Sigmoid colon (tissue), 7 donors: ENCODE measurements around the gene HLF. TPM values are rescaled to one million over a fixed set of nuclear protein-coding genes. Genes with fewer than 3 reads are reported as not detected.
A peak's percentile ranks its signal among the peaks of the same experiment; 100 is the strongest.

ENCODE experiments used
- DNase-seq: peaks from one replicate; pipeline ENCODE4 v3.0.0-alpha.2; 2019
- H3K27ac ChIP-seq, 4 donors: fragments of 200-600 bp; sonication (generic); one replicate each; pipeline ENCODE4 v1.5.1; 2016 to 2019; ENCODE audit warnings: mild to moderate bottlenecking in 1 of 4
- H3K27me3 ChIP-seq, 3 donors: fragments of 200-600 bp; sonication (generic); one replicate each; pipeline ENCODE4 v1.5.1; 2019; ENCODE audit warnings: mild to moderate bottlenecking in 1 of 3
- H3K36me3 ChIP-seq, 4 donors: fragments of 200-600 bp; sonication (generic); one replicate each; pipeline ENCODE4 v1.5.1; 2016 to 2019
- H3K4me1 ChIP-seq, 4 donors: fragments of 200-600 bp; sonication (generic); one replicate each; pipeline ENCODE4 v1.5.1; 2017 to 2019
- H3K4me3 ChIP-seq, 4 donors: fragments of 200-600 bp; sonication (generic); one replicate each; pipeline ENCODE4 v1.5.1; 2017 to 2019; ENCODE audit warnings: mild to moderate bottlenecking in 2 of 4, moderate library complexity in 1 of 4
- H3K9me3 ChIP-seq, 4 donors: fragments of 200-600 bp in 3 of 4; sonication (generic) in 3 of 4; one replicate each; pipeline versions ENCODE4 v1.5.1 to v1.6.1; 2013 to 2019
- EP300 ChIP-seq, 4 donors: sonication (generic); formaldehyde crosslinking; IDR thresholded peaks; one replicate each; pipeline ENCODE4 v1.6.1; 2017; ENCODE audit warnings: antibody characterized with exemption in 4 of 4
- POLR2A ChIP-seq, 2 donors: fragments of 450-650 bp; IDR thresholded peaks; one replicate each; pipeline ENCODE4 v1.6.1; 2016; ENCODE audit warnings: antibody characterized with exemption in 2 of 2, mild to moderate bottlenecking in 2 of 2, moderate library complexity in 2 of 2
- POLR2AphosphoS5 ChIP-seq, 4 donors: sonication (generic); formaldehyde crosslinking; IDR thresholded peaks; one replicate each; pipeline ENCODE4 v1.6.1; 2017; ENCODE audit warnings: antibody characterized with exemption in 4 of 4
- WGBS, 2 donors: extraction: QIAGEN DNeasy Blood & Tissue Kit; methylation state at CpG; one replicate each; pipeline ENCODE4 v1.1.7; 2013; 5-methylcytosine and 5-hydroxymethylcytosine counted together
- intact Hi-C: fragments of 100-400 bp; cut with DNase I; formaldehyde crosslinking; loops from one replicate; pipeline ENCODE4 v1.15.1; 2023
- polyA plus RNA-seq, 3 donors: library from polyadenylated mRNA; stranded (reverse); fragments of 200-250 nt; gene quantifications; one replicate each; pipeline ENCODE4 v1.2.3, GENCODE V29; 2013
- total RNA-seq, 4 donors: library from RNA; depleted of rRNA; stranded (reverse); fragments of >200 nt; gene quantifications; one replicate each; pipeline ENCODE4 v1.1.0, GENCODE V29; 2016
- TF ChIP-seq, protein P1 (sequence below), 4 experiments: fragments of 450-650 bp in 3 of 4; fragments of 200-600 bp in 1 of 4; IDR thresholded peaks; one replicate each; pipeline ENCODE4 v1.5.1; 2016 to 2019; ENCODE audit warnings: antibody characterized with exemption in 4 of 4, mild to moderate bottlenecking in 3 of 4, moderate library complexity in 2 of 4
- donor health status: healthy with polysubstance abuse.
- donor health status: Bipolar disorder and iron deficiency.
- donor health status: healthy.

The HLF gene
- total and polyA plus RNA-seq, 7 donors = 0.92 to 54.0 (median 41.7) TPM

DNA sequence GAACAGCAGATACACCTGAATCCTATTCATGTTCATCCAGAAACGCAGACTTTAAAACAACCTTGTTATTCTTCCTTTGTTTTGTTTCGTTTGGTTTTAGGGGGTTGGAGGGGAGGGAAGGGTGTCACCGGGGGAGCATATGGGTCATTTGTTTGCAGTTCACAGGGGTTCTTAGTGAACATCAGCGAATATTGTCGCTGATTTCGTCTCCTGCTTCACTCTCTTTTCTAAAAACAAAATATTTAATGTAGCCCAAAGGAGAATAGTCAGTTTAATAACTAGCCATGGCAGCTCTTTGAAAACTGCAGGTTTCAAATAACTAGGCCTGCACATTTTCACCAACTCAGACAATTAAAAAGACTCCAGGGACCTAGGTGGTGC lies 37.6 kb downstream of the HLF start:
- Histone ChIP-seq H3K27me3 (no peaks in the 10 kb centered on the region), H3K36me3 (peaks cover 0 to 7% (median 2%) of the 10 kb centered on the region in 4 donors), H3K9me3 (no peaks in the 10 kb centered on the region), H3K27ac (peak overlapping the region; percentile 21 to 48 (median 44)), H3K4me1 (peaks cover 0 to 51% (median 25%) of the 10 kb centered on the region in 4 donors), H3K4me3 (no peak overlapping the region)
- intact Hi-C loops = no loop called here
- DNase-seq = no peak
- TF ChIP-seq POLR2AphosphoS5 (IDR thresholded peaks at IDR 0.05) (no peak), EP300 (IDR thresholded peaks at IDR 0.05) (no peak), POLR2A (IDR thresholded peaks at IDR 0.05) (no peak)
- TF ChIP-seq, protein P1, sequence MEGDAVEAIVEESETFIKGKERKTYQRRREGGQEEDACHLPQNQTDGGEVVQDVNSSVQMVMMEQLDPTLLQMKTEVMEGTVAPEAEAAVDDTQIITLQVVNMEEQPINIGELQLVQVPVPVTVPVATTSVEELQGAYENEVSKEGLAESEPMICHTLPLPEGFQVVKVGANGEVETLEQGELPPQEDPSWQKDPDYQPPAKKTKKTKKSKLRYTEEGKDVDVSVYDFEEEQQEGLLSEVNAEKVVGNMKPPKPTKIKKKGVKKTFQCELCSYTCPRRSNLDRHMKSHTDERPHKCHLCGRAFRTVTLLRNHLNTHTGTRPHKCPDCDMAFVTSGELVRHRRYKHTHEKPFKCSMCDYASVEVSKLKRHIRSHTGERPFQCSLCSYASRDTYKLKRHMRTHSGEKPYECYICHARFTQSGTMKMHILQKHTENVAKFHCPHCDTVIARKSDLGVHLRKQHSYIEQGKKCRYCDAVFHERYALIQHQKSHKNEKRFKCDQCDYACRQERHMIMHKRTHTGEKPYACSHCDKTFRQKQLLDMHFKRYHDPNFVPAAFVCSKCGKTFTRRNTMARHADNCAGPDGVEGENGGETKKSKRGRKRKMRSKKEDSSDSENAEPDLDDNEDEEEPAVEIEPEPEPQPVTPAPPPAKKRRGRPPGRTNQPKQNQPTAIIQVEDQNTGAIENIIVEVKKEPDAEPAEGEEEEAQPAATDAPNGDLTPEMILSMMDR (IDR thresholded peaks at IDR 0.05) = no peak
- WGBS, 2 donors = 53 to 73% methylated on average over 6 of the region's 6 CpGs

DNA sequence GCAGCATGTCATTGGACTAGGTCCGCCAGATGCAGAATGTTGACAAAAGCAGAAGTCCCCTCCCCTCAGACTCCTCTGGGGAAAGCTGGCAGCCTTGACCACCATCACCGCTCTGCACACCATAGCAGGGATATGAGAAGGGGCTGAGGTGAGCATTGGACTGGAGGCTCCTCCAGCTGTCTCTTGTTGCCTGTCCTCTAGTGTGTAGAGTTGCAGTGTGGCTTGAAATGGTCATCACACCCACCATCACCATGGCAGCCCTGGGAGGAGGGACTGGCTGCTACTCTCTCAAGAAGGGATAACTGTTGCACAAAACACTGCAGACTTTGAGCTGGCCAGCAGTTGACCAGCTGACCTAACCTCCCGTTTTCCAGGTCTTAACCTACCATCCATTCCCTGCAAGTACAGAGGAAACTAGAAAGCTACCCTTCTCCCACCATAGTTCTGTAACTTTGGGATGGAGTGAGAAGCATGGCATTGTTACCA lies 38.3 kb downstream of the HLF start:
- Histone ChIP-seq H3K4me3 (no peak overlapping the region), H3K27me3 (no peaks in the 10 kb centered on the region), H3K4me1 (peaks cover 0 to 51% (median 25%) of the 10 kb centered on the region in 4 donors), H3K27ac (peak overlapping the region in 2 of 4 donors; percentile 44 to 45), H3K36me3 (peaks cover 0 to 7% (median under 1%) of the 10 kb centered on the region in 4 donors), H3K9me3 (no peaks in the 10 kb centered on the region)
- intact Hi-C loops = no loop called here
- no peak for DNase-seq
- TF ChIP-seq, protein P1 (IDR thresholded peaks at IDR 0.05) = no peak
- TF ChIP-seq EP300 (IDR thresholded peaks at IDR 0.05) (no peak), POLR2AphosphoS5 (IDR thresholded peaks at IDR 0.05) (no peak), POLR2A (IDR thresholded peaks at IDR 0.05) (no peak)
- WGBS, 2 donors = 90% methylated on average over 3 of the region's 3 CpGs

DNA sequence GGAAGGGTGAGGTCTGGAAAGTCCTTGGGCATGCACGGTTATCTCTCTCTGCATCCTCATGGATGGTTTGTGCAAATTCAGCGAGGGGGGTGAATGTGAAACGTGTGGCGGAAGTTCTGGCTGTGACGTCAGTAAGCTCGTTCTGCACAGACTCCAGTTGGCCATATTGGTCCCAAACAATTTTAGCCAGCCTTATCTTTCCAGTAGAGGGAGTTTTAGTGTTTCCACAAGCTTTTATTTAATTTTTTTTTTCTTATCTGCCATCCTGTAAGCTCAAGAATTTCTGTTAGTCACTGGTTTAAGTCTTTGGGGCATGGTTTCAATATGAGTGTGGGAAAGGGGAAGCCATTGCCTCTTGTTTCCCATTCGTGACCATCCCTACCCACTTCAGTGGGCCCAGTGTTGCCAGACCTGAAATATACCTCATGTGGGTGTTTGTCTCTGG lies 39.0 kb downstream of the HLF start:
- 90 to 91% methylated on average over 7 of the region's 7 CpGs for WGBS, 2 donors
- no peaks in the 10 kb centered on the region for H3K27me3 ChIP-seq
- H3K4me3 ChIP-seq = no peak overlapping the region
- H3K4me1 ChIP-seq = peaks cover 0 to 51% (median 25%) of the 10 kb centered on the region in 4 donors
- H3K9me3 ChIP-seq = no peaks in the 10 kb centered on the region
- TF ChIP-seq, protein P1 (IDR thresholded peaks at IDR 0.05) = no peak
- TF ChIP-seq POLR2A (IDR thresholded peaks at IDR 0.05) = no peak
- TF ChIP-seq EP300 (IDR thresholded peaks at IDR 0.05) = no peak
- TF ChIP-seq POLR2AphosphoS5 (IDR thresholded peaks at IDR 0.05) = no peak
- intact Hi-C loops = no loop called here
- peaks cover 0 to 7% (median 0%) of the 10 kb centered on the region in 4 donors for H3K36me3 ChIP-seq
- no peak for DNase-seq
- peak overlapping the region in 1 of 4 donors; percentile 38 for H3K27ac ChIP-seq

DNA sequence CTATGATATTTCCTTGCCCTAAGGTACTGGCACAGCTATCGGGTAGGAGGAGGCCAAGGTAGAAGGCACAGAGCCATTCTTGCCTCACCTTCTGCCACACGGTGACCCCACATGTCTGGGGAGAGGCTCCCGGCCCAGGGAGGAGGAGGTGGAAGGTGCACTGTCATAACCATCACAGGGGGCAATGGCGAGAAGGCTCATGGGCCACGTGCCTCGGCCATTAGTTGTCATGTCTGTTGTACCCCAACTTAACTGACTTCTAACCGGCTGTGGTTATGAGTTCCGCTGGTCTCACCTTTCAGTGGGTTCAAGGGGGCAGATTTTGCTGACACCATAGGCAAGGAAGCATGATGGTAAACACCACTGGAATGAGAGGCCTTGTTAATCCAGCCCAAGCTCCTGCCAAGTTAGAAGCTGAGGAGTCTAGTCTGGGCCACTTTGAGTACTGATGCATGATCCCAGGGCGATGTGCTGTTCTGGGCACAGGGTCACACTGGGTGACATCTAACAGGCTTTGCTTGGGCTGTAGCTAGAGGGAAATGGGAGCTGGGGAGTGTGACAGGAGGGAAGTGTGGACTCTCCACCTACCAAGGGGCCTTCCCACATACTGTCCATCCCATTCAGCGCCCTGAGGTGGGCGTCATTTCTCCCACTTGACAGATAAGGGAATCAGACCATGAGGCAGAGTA lies 39.6 kb downstream of the HLF start:
- no peak for DNase-seq
- peaks cover 0 to 51% (median 25%) of the 10 kb centered on the region in 4 donors for H3K4me1 ChIP-seq
- WGBS, 2 donors = 85 to 93% methylated on average over 11 of the region's 11 CpGs
- TF ChIP-seq POLR2A (IDR thresholded peaks at IDR 0.05) (no peak), EP300 (IDR thresholded peaks at IDR 0.05) (no peak), POLR2AphosphoS5 (IDR thresholded peaks at IDR 0.05) (no peak)
- TF ChIP-seq, protein P1 (IDR thresholded peaks at IDR 0.05) = no peak
- no peaks in the 10 kb centered on the region for H3K9me3 ChIP-seq
- intact Hi-C loops = no loop called here
- H3K27me3 ChIP-seq = no peaks in the 10 kb centered on the region
- H3K4me3 ChIP-seq = no peak overlapping the region
- H3K36me3 ChIP-seq = peaks cover 0 to 3% (median 0%) of the 10 kb centered on the region in 4 donors
- peak overlapping the region in 1 of 4 donors; percentile 38 for H3K27ac ChIP-seq
